Lower leg skin (tissue), 4 donors: ENCODE results near the gene COG4. TPM values are rescaled to one million over a fixed set of nuclear protein-coding genes. Genes with fewer than 3 reads are reported as not detected.

ENCODE experiments used
- DNase-seq, 2 donors: peaks; one replicate each; pipeline ENCODE4 v3.0.0-alpha.2; 2019; ENCODE audit warnings: low spot score in 2 of 2
- H3K4me3 ChIP-seq: fragments of 200-600 bp; sonication (generic); 2 replicates; pipeline ENCODE4 v1.5.1; 2017; ENCODE audit warnings: mild to moderate bottlenecking, low read depth; ENCODE audit not compliant: poor library complexity, severe bottlenecking
- CTCF ChIP-seq, 3 donors: fragments of 450-650 bp; IDR thresholded peaks; one replicate each; pipeline ENCODE4 v1.5.1; 2016; ENCODE audit warnings: antibody characterized with exemption in 3 of 3, mild to moderate bottlenecking in 3 of 3, moderate library complexity in 2 of 3
- POLR2A ChIP-seq, 2 donors: fragments of 450-650 bp; IDR thresholded peaks; one replicate each; pipeline ENCODE4 v1.6.1; 2016 to 2017; ENCODE audit warnings: antibody characterized with exemption in 2 of 2, mild to moderate bottlenecking in 1 of 2, moderate library complexity in 1 of 2
- WGBS, 2 donors: methylation state at CpG; one replicate each; pipeline ENCODE4 v1.1.5; 2018; 5-methylcytosine and 5-hydroxymethylcytosine counted together
- intact Hi-C: fragments of 100-400 bp; cut with DNase I; formaldehyde crosslinking; loops from one replicate; pipeline ENCODE4 v1.15.0; 2023; ENCODE audit warnings: low total_unique reads
- total RNA-seq, 4 donors: library from RNA; depleted of rRNA; stranded (reverse); fragments of >200 nt; gene quantifications; one replicate each; pipeline ENCODE4 v1.1.0, GENCODE V29; 2016

Gene COG4
- 10 to 100 TPM; 36.0 to 95.7 (median 48.3) TPM for total RNA-seq

- intact Hi-C loops: no loop called here
- H3K4me3 ChIP-seq: peak within 1 kb of the TSS; percentile 74
- DNase-seq: peak; percentile 85 to 97
- TF ChIP-seq CTCF (IDR thresholded peaks at IDR 0.05) (no peak), POLR2A (IDR thresholded peaks at IDR 0.05) (no peak)
- 0 to 1% methylated on average over 36 of the region's 36 CpGs for WGBS, 2 donors
These were observed at the start of gene COG4 for GRCh38 chr16:70523076-70523742. TSS of gene COG4 (minus strand) at chr16:70523554. CDS start at chr16:70523543, 11 bp downstream.

- no peak for DNase-seq
- intact Hi-C loops: no loop called here
- 49 to 51% methylated on average over 2 of the region's 2 CpGs for WGBS, 2 donors
- TF ChIP-seq POLR2A (IDR thresholded peaks at IDR 0.05) (no peak), CTCF (IDR thresholded peaks at IDR 0.05) (no peak)
- H3K4me3 ChIP-seq: no peak overlapping the region
These were observed 49.5 kb upstream of the COG4 start for GRCh38 chr16:70572926-70573270.

DNA sequence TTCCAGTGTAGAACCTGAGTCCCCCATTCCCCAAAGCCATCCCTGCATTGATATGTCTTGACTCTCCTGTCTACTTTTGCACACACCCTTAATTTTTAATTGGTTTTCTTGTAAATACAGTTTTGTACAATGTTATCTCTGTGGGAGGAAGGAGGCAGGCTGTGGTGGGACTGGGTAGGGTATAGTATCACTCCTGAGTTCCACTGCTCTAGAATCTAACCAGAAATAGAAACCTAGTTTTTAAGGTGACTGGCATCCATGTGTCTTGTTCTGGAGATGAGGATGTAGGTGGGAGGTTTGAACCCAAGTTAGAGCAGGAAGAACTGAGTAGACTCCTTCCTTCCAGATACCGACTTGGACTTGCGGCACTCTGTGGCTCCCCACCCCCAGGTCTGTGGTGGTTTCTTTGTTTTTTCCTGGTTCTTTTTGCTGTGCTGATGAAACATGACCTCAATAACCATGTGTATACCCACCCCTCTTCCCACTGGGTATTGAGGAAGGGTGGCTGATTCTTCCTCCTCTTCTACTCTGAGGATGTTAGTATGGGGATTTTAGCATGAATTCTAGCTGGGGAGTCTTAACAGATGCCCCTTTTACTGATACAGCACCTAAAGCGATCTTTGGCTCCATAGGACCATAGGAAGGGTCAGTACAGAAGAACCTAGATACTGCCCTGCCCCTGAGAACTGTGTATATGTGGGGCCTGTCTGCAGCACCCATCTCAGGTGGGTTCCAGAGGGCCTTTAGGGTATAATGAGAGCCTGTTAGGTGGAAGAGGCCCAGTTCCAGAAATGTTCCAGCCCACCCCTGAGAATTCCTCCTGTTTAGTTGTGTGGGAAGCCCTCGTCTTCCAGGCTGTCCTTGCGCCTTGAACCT, 48.9 kb upstream of the COG4 start:
- no peak for TF ChIP-seq POLR2A (IDR thresholded peaks at IDR 0.05)
- no peak for TF ChIP-seq CTCF (IDR thresholded peaks at IDR 0.05)
- 81% methylated on average over 5 of the region's 5 CpGs for WGBS, 2 donors
- intact Hi-C loops: no loop called here
- peak in 1 of 2 donors; percentile 53 for DNase-seq
- H3K4me3 ChIP-seq: no peak overlapping the region

DNA sequence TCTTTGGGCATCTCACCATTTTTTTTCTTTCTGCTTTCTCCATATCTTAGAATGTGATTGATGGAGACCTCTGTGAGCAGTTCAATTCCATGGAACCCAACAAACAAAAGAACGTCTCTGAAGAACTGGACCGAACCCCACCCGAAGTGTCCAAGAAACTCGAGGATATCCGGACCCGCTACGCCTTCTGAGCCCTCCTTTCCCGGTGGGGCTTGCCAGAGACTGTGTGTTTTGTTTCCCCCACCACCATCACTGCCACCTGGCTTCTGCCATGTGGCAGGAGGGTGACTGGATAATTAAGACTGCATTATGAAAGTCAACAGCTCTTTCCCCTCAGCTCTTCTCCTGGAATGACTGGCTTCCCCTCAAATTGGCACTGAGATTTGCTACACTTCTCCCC, 48.3 kb upstream of the COG4 start:
- no peak overlapping the region for H3K4me3 ChIP-seq
- no peak for TF ChIP-seq CTCF (IDR thresholded peaks at IDR 0.05)
- TF ChIP-seq POLR2A (IDR thresholded peaks at IDR 0.05): no peak
- intact Hi-C loops: no loop called here
- peak in 1 of 2 donors; percentile 76 for DNase-seq
- 81 to 84% methylated on average over 8 of the region's 8 CpGs for WGBS, 2 donors

DNA sequence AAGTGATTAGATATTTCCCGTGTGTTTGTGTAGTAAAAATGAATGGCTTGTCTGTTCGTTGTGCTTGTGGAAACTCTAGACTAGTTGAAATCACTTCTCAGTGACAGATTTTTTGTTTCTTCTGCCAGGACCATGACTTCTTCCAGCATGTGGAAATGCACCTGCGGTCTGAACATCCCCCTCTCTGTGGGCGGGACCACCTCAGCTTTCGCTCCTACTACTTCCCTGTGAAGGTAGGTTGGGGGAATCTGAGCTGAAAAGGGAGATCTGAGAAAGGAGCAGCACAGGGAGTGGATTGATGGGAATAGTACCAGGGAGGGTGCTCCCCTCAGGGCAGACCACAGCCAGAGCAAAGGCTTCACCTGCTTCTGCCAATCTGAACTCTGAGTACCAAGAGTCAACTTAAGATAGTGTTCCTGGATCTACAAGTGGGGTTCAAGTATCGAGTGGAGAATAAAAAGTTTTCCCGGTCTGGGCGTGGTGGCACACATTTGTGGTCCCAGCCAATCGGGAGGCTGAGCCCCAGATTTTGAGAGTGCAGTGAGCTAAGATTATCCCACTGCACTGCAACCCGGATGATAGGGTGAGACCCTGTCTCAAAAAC, 47.7 kb upstream of the COG4 start:
- intact Hi-C loops: no loop called here
- H3K4me3 ChIP-seq: no peak overlapping the region
- 91% methylated on average over 10 of the region's 10 CpGs for WGBS, 2 donors
- DNase-seq: peak in 1 of 2 donors; percentile 50
- no peak for TF ChIP-seq POLR2A (IDR thresholded peaks at IDR 0.05)
- TF ChIP-seq CTCF (IDR thresholded peaks at IDR 0.05): no peak
